GM12878 (cell line): ENCODE measurements around the gene HNRNPF.

Experiments used
- CBX3 ChIP-seq: fragments of 200-600 bp; sonication (generic); IDR thresholded peaks from 2 replicates; pipeline ENCODE4 v1.6.1; 2016; ENCODE audit warnings: low read depth, borderline replicate concordance
- CEBPB ChIP-seq, 2 experiments: fragments of 150-350 bp in 1 of 2; IDR thresholded peaks; 2 replicates each; pipeline ENCODE4 v1.6.1; 2012 to 2014; ENCODE audit warnings: low read depth in 2 of 2, low read length in 2 of 2, borderline replicate concordance in 1 of 2, inconsistent platforms in 1 of 2
- CHD1 ChIP-seq: IDR thresholded peaks from 2 replicates; pipeline ENCODE4 v1.6.1; 2012; ENCODE audit warnings: low read depth, low read length, improper control_type of control experiment
- EED ChIP-seq: sonication (generic); IDR thresholded peaks from 2 replicates; pipeline ENCODE4 v1.6.1; 2016; ENCODE audit warnings: antibody characterized with exemption, low read depth
- EP300 ChIP-seq, 2 experiments: fragments of 150-350 bp in 1 of 2; IDR thresholded peaks; 2 replicates each; pipeline ENCODE4 v1.6.1; 2011 to 2012; ENCODE audit warnings: low read depth in 2 of 2, low read length in 2 of 2, borderline replicate concordance in 1 of 2, improper control_type of control experiment in 1 of 2, inconsistent platforms in 1 of 2; ENCODE audit not compliant: control insufficient read depth in 1 of 2
- ETV6 ChIP-seq, 2 experiments: fragments of 450-650 bp in 1 of 2; IDR thresholded peaks in 1 of 2; conservative IDR thresholded peaks in 1 of 2; 2 replicates each; pipeline ENCODE4 v1.6.1; 2014; ENCODE audit warnings: antibody characterized with exemption in 1 of 2, borderline replicate concordance in 1 of 2, low read depth in 1 of 2, mild to moderate bottlenecking in 1 of 2, moderate library complexity in 1 of 2
- MYC ChIP-seq: IDR thresholded peaks from 2 replicates; pipeline ENCODE4 v1.6.1; 2011; ENCODE audit warnings: mild to moderate bottlenecking, low read length, moderate library complexity, inconsistent platforms; ENCODE audit not compliant: insufficient read depth, insufficient replicate concordance, insufficient read length, severe bottlenecking
- SMAD1 ChIP-seq: fragments of 450-650 bp; IDR thresholded peaks from 2 replicates; pipeline ENCODE4 v1.6.1; 2018; ENCODE audit warnings: mild to moderate bottlenecking, low read depth; ENCODE audit not compliant: partially characterized antibody
- SREBF2 ChIP-seq: IDR thresholded peaks from 2 replicates; pipeline ENCODE4 v1.6.1; 2012; ENCODE audit warnings: mild to moderate bottlenecking, low read length
- TAF1 ChIP-seq: IDR thresholded peaks from 2 replicates; pipeline ENCODE4 v1.6.1; 2011; ENCODE audit warnings: mild to moderate bottlenecking, low read depth, low read length, borderline replicate concordance
- USF2 ChIP-seq: IDR thresholded peaks from 2 replicates; pipeline ENCODE4 v1.6.1; 2011; ENCODE audit warnings: low read depth, low read length, improper control_type of control experiment, borderline replicate concordance
- TF ChIP-seq, protein P1 (sequence below), 3 experiments: IDR thresholded peaks in 2 of 3; conservative IDR thresholded peaks in 1 of 3; 2 replicates each; pipeline ENCODE4 v1.5.1; 2011; ENCODE audit warnings: low read depth in 3 of 3, low read length in 3 of 3, mild to moderate bottlenecking in 3 of 3, control low read depth in 2 of 3, moderate library complexity in 2 of 3, inconsistent platforms in 1 of 3, mixed read lengths in 1 of 3; ENCODE audit not compliant: control insufficient read depth in 2 of 3, insufficient read depth in 1 of 3; ENCODE audit errors: extremely low read depth in 1 of 3

GRCh38 chr10:43353495-43354329 is 55.3 kb downstream of the HNRNPF start:
- TF ChIP-seq EP300 (IDR thresholded peaks at IDR 0.05; ENCODE audit: borderline replicate concordance in 1 of 2, control insufficient read depth in 1 of 2, low read depth in 2 of 2, low read length in 2 of 2) (no peak), MYC (no peak), EED (no peak), USF2 (no peak), TAF1 (no peak), ETV6 (conservative IDR thresholded peaks at IDR 0.05 in 1 of 2, IDR thresholded peaks at IDR 0.05 in 1 of 2; ENCODE audit: borderline replicate concordance in 1 of 2, low read depth in 1 of 2) (no peak), CHD1 (no peak), CBX3 (no peak), SMAD1 (no peak), CEBPB (IDR thresholded peaks at IDR 0.05; ENCODE audit: borderline replicate concordance in 1 of 2, low read depth in 2 of 2, low read length in 2 of 2) (no peak), SREBF2 (no peak)
- TF ChIP-seq, protein P1, sequence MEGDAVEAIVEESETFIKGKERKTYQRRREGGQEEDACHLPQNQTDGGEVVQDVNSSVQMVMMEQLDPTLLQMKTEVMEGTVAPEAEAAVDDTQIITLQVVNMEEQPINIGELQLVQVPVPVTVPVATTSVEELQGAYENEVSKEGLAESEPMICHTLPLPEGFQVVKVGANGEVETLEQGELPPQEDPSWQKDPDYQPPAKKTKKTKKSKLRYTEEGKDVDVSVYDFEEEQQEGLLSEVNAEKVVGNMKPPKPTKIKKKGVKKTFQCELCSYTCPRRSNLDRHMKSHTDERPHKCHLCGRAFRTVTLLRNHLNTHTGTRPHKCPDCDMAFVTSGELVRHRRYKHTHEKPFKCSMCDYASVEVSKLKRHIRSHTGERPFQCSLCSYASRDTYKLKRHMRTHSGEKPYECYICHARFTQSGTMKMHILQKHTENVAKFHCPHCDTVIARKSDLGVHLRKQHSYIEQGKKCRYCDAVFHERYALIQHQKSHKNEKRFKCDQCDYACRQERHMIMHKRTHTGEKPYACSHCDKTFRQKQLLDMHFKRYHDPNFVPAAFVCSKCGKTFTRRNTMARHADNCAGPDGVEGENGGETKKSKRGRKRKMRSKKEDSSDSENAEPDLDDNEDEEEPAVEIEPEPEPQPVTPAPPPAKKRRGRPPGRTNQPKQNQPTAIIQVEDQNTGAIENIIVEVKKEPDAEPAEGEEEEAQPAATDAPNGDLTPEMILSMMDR (IDR thresholded peaks at IDR 0.05 in 2 of 3, conservative IDR thresholded peaks at IDR 0.05 in 1 of 3; ENCODE audit: control insufficient read depth in 2 of 3, extremely low read depth in 1 of 3, insufficient read depth in 1 of 3, low read depth in 3 of 3, low read length in 3 of 3) = no peak
